SKM-1 (cell line): ENCODE results near the gene DLG3.

Experiments used
- DNase-seq: peaks from one replicate; lab custom pipeline; 2025; ENCODE audit not compliant: unreplicated experiment; lab: John Stamatoyannopoulos, UW

DLG3 gene

DNA sequence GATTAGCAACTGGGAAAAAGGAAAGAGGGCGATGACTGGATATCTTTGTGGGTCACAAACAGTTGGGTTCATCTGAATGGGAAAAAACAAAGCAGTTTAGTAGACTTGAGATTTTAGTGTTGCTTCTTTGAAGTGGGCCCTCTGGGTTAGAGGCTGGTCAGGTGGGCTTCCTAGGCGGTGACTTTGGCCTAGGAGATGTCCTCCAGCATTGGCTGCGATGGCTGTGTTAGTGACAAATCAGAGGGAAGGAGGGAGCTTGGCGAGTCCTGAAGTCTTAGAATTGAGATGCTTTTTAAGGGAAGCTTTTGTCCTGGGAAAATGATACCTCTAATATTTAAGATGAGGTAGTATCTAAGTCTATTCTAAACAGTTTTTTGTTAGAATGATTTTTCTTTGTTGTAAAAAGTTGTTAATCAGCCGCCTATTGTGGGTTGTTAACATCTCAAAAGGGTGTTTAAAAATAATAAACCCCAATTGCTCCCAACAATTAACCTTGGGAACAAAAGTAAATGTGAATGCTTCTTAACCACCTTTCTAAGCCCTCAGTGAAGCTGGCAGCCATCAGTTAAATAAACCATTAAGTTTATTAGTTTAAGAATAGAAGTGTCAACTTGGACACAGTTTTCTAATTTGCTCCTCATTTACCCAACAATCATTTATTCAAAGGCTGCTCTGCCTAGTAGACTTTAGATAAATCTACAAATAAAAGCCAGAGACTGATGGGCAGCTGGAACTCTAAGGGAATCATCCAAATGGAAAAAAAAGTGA is 31.7 kb downstream of the DLG3 start:
- DNase-seq = no peak

DNA sequence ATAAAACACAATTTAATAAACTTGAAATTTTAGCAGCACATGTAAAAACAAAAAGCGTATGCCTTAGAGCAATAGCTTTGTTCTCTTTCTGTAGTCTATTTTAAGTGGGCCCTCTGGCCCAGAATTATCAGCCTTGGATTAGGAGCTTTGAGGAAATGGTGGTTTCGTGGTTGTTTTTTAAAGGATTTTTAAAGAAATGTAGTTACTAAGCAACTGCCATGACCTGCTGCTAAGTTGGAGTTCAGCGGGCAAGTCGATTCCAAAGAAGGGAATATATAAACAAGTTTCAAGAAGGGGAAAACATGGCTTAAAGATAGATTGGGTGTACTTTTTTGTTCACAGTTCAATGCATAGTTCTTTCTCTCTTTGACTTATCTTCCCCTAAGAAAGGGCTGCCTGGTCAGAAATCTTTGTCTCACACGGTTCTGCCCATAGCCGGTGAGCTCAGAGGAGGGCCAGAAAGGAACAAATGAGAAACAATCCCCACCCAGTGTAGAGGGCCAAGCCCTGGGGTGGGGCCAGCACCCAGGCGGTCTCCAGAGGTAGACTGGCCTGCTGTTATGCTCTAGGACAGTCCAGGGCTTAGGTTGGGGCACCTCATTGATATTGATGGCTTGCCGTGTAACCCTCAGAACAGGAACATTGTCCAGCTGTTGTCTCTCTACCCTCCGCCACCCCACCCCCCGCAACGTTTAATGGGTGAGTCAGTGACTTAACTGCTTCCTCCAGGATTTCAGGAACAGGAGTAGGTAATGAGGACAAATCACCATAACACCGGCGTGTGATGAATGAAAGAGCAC is 32.5 kb downstream of the DLG3 start:
- DNase-seq = no peak

- no peak for DNase-seq
Measured at GRCh38 chrX:70477734-70478075, 33.1 kb downstream of the DLG3 start.

GRCh38 chrX:70478526-70479245 is 34.1 kb downstream of the DLG3 start:
- no peak for DNase-seq

- DNase-seq = no peak
Measured at GRCh38 chrX:70479247-70479921, 34.7 kb downstream of the DLG3 start.

- DNase-seq = no peak
Measured at GRCh38 chrX:70479922-70480659, 35.5 kb downstream of the DLG3 start.

DNA sequence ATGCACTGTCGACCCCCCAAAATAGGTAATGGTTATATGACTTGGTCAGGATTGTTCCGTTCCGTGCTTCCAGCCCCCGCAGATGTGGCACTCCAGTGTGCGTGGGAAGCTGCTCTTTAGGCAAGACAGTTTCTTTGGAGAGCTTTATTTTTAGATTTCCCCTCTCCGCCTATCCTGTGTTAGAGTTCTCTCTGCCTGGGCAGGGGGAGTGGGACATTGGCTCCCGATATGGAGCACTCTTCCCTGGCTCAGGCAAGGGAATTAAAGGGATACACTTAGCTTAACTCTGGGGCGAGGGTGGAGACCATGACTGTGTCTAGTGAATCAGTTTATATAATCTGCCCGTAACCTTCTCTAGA is 36.0 kb downstream of the DLG3 start:
- DNase-seq = no peak

GRCh38 chrX:70481471-70482270 is 37.0 kb downstream of the DLG3 start:
- no peak for DNase-seq

- DNase-seq = no peak
Measured at GRCh38 chrX:70482300-70482699, 37.7 kb downstream of the DLG3 start.

- no peak for DNase-seq
Measured at GRCh38 chrX:70485466-70485865, 40.8 kb downstream of the DLG3 start.

GRCh38 chrX:70488856-70489255 is 44.2 kb downstream of the DLG3 start:
- no peak for DNase-seq

GRCh38 chrX:70494441-70494840 is 49.8 kb downstream of the DLG3 start:
- no peak for DNase-seq

- no peak for DNase-seq
Measured at GRCh38 chrX:70496491-70496890, 51.9 kb downstream of the DLG3 start.

DNA sequence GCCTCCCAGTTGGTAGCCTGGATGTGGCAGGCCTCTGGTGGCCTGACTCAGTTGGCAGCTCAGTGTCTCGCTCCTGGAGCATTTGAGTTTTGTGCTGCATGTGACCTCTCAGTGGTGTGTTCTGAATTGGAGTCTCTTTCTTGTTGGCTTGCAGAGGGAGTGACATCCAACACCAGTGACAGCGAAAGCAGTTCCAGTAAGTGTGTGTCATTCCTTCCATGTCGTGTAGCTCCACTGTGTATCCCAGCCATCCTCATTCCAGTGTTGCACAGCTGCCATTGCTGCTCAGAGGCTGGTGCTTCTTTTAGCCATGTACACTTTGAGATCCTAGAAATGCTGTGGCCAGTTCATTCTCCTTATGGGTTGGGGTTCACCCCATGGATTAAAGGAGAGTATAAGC is 52.4 kb downstream of the DLG3 start:
- DNase-seq = no peak

GRCh38 chrX:70498129-70498528 is 53.5 kb downstream of the DLG3 start:
- DNase-seq = no peak

DNA sequence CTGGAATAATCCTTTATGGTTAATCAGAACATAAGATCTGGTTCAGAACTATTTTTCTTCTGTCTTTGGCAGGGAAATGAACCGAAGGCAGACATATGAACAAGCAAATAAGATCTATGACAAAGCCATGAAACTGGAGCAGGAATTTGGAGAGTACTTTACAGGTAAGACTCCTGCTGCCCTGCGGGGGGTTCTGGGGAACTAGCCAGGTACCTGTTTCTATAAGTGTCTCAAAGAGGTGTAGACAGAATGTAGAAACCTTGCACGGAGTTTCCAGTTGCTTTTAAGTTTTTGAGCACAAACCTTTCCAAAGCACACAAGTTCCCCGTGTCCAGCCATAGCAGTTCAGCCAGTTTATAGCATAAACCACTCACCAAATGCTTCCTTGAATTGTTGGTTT is 56.2 kb downstream of the DLG3 start:
- no peak for DNase-seq

- DNase-seq = no peak
Measured at GRCh38 chrX:70504772-70505450, 60.3 kb downstream of the DLG3 start.

- no peak for DNase-seq
Measured at GRCh38 chrX:70505451-70505841, 60.8 kb downstream of the DLG3 start.

GRCh38 chrX:70508296-70508911 is 63.8 kb downstream of the DLG3 start:
- DNase-seq = no peak
